ENCODE data around the gene C2orf76.

The C2orf76 gene

DNA sequence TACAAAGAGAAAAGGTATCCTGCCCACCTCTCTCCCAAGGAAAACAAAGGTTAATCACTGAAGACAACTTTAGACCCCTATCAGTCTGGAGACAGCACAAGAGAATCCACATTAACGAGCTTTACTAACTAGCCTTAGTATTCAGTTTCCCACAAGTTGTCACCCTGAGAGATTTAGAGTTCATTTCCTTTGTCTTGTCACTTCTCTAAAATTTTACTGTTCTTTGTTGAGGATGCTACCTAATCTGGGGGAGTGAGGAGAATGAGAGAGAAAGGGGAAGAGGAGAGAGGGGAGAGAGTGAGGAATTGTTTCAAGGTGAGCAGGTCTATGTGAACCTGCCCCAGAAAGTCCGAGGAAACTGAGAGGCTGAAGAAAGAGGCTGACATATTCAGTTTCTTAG, 28.4 kb downstream of the C2orf76 start:
- no peak for DNase-seq (ENCODE audit: low read depth in 3 of 3, low spot score in 1 of 3)

DNA sequence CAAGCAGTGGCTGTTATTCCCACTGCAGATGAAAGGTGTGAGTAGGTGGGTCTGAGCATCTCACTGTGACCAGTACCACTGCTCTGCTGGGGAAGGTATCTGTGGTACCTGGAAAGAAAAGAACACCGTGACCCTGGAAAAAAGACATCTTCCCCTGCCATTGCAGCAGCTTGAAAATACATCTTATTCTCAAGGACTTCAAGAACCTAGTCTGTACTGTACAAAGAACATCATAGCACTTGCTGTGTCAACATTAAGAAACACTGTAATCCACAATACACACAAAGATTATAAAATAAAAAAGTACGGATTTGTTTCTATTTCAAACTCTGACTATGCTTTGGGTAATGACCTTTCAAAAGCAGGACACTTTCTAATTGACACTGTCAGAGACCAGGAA, 28.9 kb downstream of the C2orf76 start:
- no peak for DNase-seq (ENCODE audit: low read depth in 3 of 3, low spot score in 1 of 3)

DNA sequence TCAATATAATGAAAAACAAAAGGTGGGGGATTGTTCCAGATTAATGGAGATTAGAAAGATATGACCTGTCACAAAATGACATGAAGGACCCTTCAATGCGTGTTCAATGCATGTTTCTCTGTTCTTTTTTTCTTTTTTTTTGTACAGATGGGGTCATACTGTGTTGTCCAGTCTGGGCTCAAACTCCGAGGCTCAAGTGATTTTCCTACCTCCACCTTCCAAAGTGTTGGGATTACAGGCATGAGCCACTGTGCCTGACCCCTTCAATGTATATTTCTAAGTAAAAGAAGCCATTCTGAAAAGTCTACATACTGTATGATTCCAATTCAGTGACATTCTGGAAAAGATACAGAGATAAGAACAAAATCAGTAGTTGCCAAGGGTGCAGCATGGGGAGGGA, 32.8 kb downstream of the C2orf76 start:
- DNase-seq (ENCODE audit: low read depth in 3 of 3, low spot score in 1 of 3) = no peak

DNA sequence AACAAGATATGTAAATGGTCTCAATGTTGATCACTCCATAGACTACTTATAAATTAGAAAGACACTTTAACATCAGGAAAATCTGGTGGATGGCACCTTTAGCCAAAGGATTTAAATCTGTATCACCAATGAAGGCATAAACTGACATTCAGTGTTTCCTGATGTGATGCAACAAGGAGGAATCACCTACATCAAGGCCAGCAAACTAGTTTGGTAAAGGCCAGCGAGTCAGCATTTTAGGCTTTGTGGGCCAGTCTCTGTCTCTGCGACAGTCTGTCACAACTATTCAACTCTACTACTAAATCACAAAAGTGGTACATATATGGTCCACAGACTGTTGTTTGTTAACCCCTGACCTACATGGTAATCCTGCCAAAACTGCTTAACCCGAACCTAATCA, 33.3 kb downstream of the C2orf76 start:
- DNase-seq (ENCODE audit: low read depth in 3 of 3, low spot score in 1 of 3) = no peak

DNA sequence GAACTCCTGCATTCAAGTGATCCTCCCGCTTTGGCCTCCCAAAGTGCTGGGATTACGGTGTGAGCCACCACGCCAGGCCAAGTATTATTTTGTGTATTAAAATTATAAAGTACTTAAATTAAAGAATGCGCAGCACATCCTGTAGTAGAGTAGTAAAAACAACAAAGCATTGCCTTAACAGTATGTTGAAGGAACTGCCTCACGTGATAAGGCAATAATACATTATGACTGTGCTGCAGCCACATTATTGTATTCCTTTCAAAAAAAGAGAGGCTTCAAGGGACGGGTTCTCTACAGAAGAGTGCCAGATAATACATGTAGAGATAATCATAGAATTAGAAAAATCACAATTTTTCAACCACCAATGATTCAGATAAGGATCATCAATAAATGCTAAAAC, 33.7 kb downstream of the C2orf76 start:
- no peak for DNase-seq (ENCODE audit: low read depth in 3 of 3, low spot score in 1 of 3)

DNA sequence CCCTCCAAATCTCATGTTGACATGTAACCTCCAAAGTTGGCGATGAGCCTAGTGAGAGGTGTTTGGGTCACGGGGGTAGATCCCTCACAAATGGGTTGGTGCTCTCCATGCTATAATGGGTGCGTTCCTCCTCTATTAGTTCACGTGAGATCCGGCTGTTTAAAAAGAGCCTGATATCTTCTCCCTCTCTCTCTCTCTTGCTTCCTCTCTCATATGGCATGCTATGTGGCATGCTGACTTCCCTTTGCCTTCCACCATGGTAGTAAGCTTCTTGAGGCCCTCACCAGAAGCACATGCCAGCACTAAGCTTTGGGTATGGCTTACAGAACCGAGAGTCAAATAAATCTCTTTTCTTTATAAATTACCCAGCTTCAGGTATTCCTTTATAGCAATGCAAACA, 39.2 kb downstream of the C2orf76 start:
- no peak for DNase-seq (ENCODE audit: low read depth in 3 of 3, low spot score in 1 of 3)

DNA sequence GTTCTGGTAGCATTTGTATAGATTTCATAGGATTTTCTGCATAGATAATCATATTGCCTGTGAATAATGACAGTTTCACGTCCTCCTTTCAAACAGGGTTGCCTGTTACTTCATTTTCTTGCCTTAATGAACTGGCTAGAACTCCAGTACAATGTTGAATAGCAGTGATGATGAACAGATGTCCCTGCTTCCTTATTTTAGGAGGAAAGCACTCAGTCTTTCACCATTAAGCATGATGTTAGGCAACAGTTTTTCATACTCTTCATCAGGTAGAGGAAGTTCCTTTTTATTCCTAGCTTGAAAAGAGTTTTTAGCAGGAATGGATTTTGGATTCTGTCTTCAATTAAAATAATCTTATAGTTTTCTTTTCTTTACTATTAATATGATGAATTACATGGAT, 39.7 kb downstream of the C2orf76 start:
- no peak for DNase-seq (ENCODE audit: low read depth in 3 of 3, low spot score in 1 of 3)

DNA sequence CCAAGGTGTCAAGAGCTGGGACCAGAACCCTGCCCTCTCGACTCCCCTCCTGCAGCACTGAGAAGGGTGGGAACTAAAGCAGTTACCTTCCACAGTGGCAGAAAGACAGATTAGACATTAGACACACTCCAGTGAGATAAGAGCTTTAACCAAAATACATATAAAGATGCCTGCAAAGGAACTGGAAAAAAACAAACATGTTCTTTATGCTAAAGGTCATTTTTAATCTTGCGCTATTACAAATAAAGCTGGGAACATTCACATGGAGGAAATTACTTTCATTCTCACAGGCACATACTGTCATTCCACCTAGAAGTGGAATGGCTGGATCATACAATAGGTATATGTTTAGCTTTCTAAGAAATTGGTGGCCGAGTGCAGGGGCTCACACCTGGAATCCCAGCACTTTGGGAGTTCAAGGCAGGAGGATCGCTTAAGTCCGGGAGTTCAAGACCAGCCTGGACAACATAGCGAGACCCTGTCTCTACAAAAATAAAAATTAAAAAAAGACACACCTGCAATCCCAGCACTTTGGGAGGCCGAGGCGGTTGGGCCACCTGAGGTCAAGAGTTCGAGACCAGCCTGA, 41.9 kb downstream of the C2orf76 start:
- DNase-seq (ENCODE audit: low read depth in 3 of 3, low spot score in 1 of 3) = no peak

DNA sequence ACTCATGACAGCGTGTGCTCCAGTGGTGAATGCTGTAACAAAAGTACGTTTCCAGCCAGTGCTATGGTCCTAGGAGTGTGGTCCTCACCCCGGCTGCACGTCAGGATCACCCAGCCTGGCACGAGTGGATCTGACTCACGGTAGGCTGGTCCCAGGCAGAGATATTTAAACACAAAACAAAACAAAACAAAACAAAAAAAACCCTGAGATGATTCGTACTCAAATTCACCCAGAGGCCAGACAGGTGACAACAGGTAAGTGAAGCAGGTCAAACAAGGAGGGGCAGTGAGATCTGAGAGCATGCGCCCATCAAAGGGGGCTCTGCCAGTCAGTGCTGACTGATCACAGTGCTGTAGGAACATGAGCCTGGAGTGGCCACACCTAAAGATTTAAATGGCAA, 43.2 kb downstream of the C2orf76 start:
- no peak for DNase-seq (ENCODE audit: low read depth in 3 of 3, low spot score in 1 of 3)

DNA sequence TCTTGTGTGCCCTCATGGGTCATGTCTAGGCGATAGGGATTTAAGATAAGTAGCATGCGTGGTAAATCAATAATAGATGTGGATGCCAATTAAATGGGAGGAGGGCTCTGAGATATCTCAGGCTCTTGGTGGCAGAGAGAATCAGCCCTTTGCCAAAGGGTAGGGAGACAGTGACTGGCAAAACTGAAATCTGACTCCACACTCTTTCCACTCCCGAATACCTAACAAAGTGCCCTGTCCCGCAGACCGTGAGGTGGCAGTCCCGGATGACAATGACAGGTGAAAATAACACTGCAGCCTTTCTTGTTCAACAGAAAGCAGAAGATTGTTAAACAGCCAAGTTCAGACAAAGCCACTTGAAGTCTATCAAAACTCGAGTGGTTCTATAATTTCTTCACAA, 47.0 kb downstream of the C2orf76 start:
- no peak for DNase-seq (ENCODE audit: low read depth in 3 of 3, low spot score in 1 of 3)

DNA sequence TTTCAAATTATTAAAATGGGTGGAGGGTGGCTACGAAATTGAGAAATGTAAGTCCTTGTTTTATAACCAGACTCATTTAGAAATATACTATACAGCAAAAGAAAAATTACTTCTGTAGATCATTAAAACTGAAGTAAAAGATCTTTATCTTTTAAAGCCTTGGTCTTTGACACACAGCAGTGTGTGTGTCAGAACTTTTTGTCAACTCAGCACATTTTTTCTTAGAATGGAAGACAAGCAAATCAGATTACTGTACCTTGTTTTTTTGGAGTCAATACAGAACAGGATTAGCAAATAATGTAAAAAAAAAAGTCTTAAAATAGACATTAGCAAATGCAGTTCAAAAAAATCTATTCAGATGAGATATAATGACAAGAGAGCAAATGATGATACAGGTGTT, 49.1 kb downstream of the C2orf76 start:
- no peak for DNase-seq (ENCODE audit: low read depth in 3 of 3, low spot score in 1 of 3)

DNA sequence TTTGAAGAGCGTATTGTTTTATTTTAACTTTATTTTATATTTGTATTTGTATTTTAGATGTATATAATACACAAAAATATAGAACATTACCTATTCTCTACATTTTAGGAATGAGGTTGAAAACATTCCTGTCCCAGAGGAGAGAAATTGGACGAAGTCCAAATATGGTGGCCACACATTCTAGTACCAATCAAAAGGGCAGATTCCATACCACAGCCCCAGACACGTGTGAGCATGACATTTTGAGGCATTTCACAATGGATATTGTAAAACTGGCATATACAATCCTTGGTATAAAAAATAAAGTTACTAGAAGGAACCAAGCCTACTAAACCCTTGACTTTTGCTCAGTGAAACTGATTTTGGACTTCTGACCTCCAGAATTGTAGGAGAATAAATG, 50.6 kb downstream of the C2orf76 start:
- DNase-seq (ENCODE audit: low read depth in 3 of 3, low spot score in 1 of 3) = no peak

DNA sequence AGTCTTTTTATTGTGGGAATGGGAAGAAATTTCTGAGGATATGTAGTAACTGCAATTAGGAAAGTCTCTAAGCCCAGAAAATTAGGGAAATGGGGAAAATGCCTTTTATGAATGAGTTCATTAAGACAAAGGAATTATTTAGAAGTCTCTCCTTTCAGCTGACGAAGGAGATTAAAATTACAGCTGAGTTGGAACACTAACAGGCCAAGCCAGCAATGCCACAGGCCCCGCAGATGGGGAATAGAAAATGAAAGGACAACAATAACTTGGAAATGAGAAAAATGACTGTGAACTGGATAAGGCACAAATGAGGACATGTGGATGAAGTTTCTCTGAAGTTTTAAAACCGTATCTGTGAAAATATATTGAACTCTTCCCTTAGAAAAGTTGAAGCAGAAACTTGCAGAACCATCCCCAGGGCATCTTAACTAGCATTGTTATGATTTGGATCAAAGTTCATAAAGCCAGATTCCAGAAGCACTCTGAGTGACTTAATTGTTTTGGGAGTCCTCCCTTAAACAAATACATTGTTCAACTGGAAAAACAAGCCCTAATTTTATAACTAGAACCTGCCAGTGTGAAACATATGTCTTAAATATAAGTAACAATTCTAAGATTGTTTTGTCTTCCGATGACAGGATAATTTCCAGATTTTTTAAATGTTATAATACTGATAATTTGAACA, 51.3 kb downstream of the C2orf76 start:
- DNase-seq (ENCODE audit: low read depth in 3 of 3, low spot score in 1 of 3) = no peak

DNA sequence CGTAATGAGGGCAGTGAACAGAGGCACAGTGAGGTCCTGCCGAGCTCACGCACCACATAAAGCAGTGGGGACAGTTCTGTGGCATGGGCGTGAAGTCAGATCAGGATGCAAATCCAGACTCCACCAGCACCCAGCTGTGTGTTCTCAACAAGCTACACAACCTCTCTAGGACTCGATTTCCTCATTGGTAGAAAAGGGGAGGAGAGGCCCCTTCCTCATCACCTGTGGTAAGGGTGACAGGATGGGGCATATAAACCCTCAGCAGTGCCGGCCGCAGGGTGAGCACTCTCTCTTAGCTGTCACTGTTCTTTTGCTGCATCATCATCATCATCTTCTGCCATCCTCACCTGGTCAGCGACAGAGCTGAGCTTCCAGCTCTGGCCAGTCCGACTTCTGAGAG, 54.8 kb downstream of the C2orf76 start:
- no peak for DNase-seq (ENCODE audit: low read depth in 3 of 3, low spot score in 1 of 3)

DNA sequence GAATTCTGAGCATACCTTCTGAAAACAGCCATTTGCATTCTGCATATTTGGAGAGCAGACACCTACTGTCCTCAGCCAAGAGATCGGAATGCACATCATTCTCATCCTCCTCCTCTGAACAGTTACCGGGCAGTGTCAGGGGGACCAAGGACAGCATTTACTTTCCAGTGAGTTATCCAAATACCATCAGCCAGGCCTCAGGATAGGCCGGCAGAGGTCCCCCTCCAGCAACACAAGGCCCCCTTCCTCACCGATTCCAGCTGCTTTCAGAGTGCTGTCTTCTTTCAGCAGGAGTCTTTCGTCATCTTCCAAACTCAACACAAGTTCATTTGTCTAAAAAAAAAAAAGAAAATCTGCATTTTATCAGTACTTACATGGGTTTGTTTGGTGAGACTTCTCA, 55.3 kb downstream of the C2orf76 start:
- DNase-seq (ENCODE audit: low read depth in 3 of 3, low spot score in 1 of 3) = no peak

DNA sequence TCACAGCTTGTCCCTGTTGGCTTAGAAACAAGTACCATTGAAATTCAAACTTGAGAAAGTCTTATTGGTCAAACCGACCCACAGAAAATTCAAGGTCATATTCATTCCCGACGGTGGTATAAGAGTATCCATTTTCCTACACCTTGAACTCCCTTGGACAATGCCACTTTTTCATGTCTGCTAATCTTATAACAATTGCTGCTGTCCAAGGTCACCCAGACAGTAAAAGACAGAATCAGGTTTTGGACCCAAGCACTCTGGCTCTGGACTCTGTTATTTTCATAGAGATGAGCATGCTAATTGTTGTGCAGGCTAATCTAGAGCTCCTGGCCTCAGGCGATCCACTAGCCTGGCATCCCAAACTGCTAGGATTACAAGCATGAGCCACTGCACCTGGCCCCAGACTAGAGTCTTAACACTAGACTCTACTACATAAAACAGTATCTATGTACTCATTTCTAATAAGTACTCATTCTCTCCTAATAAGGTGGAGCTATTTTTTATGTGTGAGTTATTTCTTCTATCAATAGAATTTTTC, 57.8 kb downstream of the C2orf76 start:
- no peak for DNase-seq (ENCODE audit: low read depth in 3 of 3, low spot score in 1 of 3)

DNA sequence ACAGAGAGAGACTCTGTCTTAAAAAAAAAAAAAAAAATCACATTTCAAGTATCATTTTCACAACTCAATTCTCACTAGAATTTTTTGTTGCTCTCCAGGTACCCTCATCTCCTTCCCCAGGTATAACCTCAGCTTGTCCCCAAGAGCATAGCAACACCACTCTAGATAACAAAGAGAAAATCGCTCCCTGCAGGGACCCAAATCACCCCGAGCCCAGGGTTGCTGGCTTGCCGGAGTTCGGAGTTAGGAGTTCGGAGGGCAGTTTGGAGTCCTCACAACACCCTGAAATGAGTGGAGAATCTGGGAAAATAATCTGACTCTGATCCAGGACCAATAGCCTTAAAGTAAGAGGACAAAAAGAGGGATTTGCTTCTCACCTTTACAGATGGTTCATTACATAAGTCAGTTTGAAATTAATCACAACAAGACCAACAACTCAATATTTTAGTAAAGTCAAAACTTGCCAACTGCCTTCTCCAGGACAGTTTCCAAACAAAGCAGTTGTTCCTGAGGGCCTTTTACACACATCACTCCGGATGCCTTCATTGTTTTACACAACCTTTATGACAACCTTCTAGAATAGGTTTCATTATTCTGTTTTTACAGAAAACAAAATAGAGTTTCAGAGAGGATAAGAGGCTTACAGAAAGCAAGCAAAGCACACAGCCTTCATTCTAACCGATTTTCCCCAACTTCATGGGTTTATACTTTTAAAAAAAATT, 59.1 kb downstream of the C2orf76 start:
- no peak for DNase-seq (ENCODE audit: low read depth in 3 of 3, low spot score in 1 of 3)

DNA sequence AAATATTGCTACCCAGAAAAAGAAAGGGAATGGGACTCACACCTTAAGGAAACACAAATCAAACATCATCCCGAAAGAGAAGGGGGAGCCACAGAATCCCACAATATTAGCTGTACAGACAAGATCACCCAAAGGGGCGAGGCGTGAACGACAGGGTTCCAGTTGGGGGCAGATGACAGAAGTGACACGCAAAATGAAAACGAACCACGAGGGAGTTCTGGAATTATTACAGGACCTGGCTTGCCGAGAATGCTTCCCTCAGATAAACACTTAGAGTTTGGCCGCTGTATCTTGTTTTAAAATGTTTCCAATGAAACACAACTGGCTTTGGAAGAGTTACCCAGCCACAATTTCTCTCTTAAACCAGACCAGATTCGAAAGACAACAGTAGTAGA, 60.4 kb downstream of the C2orf76 start:
- DNase-seq (ENCODE audit: low read depth in 3 of 3, low spot score in 1 of 3) = no peak

DNA sequence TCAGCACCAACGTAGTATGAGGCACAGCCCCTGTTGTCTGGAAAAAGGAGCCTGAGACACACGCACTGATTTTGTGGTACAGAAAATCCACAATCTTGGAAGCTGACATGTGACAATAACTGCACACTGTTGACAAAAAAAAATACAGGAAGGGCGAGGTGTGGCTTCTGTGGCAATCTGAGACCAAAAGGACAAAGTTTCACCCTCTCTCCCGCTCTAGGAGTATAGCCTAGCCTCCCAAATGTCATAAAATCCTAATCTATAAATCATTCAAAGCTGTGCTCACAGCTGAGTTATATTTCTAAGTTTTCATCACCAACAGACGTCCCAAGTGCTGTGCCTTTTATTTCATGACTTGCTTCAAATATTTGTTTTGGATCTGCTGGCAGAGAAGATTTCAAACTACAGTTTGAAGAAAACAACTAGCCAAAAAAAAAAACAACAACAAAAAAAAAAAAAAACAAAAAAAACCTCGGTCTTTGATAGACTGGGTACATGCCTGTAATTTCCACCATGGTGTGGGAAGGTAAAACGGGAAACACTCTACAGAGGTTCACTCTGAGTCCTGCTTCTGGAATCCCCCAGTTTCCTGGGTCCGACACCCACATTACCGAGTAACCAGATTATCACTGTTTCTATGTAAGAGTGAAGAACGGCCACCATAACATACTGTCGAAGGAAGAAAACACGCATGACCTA, 61.0 kb downstream of the C2orf76 start:
- DNase-seq (ENCODE audit: low read depth in 3 of 3, low spot score in 1 of 3) = no peak

DNA sequence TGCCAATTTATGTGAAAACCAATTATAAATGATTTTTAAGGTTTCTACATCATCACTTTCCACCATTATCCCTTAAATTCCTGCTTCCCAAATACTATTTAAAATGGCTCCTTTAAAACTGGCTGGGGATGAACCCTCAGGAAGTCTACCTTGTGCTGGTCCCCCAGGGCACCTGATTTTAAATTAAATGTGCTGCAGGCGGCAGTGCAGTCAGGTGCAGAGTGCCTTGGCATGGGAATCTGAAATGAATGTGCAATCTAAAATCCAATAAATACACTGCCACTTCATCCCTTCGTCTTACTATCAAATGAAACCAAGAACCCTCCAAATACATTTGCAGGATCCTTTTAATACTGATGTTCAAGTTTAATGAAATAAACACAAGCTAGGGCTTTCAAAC, 61.8 kb downstream of the C2orf76 start:
- DNase-seq (ENCODE audit: low read depth in 3 of 3, low spot score in 1 of 3) = no peak

DNA sequence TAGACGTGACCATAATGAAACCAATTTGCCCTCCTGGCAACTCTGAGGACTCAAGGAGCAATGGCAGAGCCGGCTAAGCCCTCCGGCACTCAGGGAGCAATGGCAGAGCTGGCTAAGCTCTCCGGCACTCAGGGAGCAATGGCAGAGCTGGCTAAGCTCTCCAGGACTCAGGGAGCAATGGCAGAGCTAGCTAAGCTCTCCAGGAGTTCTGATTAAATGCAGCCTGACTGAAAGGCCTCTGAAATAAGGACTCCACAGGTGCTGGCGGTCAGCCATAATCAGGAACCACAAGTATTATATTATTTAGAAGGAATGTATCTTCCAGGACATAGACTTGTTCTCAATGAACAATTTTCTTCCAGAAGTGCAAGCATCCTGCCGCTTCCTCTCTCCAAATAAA, 65.2 kb downstream of the C2orf76 start:
- no peak for DNase-seq (ENCODE audit: low read depth in 3 of 3, low spot score in 1 of 3)
